Epithelial cell of proximal tubule (primary cell): Measurements from ENCODE around the gene GRSF1. TPM values are rescaled to one million over a fixed set of nuclear protein-coding genes. Genes with fewer than 3 reads are reported as not detected.

Experiments
- DNase-seq: peaks from one replicate; pipeline ENCODE4 v3.0.0-alpha.2; 2011; ENCODE audit warnings: low read depth
- H3K4me3 ChIP-seq: 2 replicates; pipeline ENCODE4 v1.5.1; 2011; ENCODE audit warnings: low read depth, mild to moderate bottlenecking, low read length
- CTCF ChIP-seq: conservative IDR thresholded peaks from 2 replicates; pipeline ENCODE4 v1.5.1; 2012; ENCODE audit warnings: low read depth, mild to moderate bottlenecking, low read length
- total RNA-seq: library from RNA; depleted of rRNA; stranded (reverse); fragments of >200 nt; gene quantifications from 2 replicates; pipeline ENCODE4 v1.2.3, GENCODE V29; 2015

GRSF1 gene
- total RNA-seq, 1 donor from 2014 or later, result 97.3 TPM

GRCh38 chr4:70768301-70768948, 71.3 kb downstream of the GRSF1 start:
- H3K4me3 ChIP-seq, result no peak overlapping the region
- DNase-seq, result no peak
- no peak for TF ChIP-seq CTCF

Other genes with a start within 250 kb of the GRSF1 start
- gene AMBN, start 247.6 kb downstream of the GRSF1 start, total RNA-seq, result not detected in 2 replicates
- gene ENAM, start 211.1 kb downstream of the GRSF1 start, total RNA-seq, result 0.14 and 0.23 TPM in 2 replicates
- 0.29 TPM in 1 of 2 replicates, not detected in the other for gene JCHAIN, start 173.4 kb downstream of the GRSF1 start, total RNA-seq
- 28.0 and 29.0 TPM in 2 replicates for gene UTP3, start 151.4 kb downstream of the GRSF1 start, total RNA-seq
- gene RUFY3, start 117.9 kb downstream of the GRSF1 start, total RNA-seq, result 22.9 and 24.9 TPM in 2 replicates
- gene MOB1B, start 62.5 kb upstream of the GRSF1 start, total RNA-seq, result 7.7 and 8.3 TPM in 2 replicates
- 24.4 and 34.7 TPM in 2 replicates for gene DCK, start 153.8 kb upstream of the GRSF1 start, total RNA-seq